Measurements from ENCODE around the gene SFSWAP.

SFSWAP gene

DNA sequence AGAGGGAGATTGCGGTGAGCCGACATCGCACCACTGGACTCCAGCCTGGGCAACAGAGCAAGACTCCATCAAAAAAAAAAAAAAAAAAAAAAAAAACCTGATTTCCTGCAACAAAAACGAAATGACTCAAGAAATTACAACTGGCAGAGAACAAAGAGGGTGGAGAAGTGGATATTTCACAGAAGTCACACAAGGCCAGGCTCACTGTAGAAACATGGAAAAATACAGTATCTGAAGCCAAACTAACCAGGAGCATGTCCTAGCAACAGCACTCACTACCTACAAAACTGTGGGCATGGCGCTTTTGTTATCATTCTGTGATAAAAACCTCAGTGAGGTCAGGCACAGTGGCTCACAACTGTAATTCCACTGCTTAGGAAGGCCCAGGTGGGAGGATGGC is 105.6 kb downstream of the SFSWAP start:
- no peak for DNase-seq (ENCODE audit: low read depth)

DNA sequence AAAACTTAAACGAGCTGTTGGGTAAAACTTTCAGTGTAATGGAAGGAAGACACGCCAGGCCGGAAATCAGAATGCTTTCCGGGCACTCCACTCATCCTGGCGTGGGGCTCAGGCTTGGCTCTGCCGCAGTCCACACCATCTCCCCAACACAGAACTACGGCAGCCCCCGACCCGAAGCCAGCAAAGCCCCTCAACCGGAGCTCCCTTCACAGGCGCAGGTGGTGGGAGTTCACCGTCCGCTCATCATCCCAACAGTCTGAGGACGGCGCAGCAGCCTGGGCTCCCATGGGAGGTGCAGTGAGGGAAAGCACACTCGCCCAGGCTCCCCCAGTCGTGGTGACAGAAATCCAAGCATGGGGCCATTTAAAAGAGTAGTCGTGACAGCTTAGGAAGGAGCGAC is 106.4 kb downstream of the SFSWAP start:
- DNase-seq (ENCODE audit: low read depth) = no peak

DNA sequence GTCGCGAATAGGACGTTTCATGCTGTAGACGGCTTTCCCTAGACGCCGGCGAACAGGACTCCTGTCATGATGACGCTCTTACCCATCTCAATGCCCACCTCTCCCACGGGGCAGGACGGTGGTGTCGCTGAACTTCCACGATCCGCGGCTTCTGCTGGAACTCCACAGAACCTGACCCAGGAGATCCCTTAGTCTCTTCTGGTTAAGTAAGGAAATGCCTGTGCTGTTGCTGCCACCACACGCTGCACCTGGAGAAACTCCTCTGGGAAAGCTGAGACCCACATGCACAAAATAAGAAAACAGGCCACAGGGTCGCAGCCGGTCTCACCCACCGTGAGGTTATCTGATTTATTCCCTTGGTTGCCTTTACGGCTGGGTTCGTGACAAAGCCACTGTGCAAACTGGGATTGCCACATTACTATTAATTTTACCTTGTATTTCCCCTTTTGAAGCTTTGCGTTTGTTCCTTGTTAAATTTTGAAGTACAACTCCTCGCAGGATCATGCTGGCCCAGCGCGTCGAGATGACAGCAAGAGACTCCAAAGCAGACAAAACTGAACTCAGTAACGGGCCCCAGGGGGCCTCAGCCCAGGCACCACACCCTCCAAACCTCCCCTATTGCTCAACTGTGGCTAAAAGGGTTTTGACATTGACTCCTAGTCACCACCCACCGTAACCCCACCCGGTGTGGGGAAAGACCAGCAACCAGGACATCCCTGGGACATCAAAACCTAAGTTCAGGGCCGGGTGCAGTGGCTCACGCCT is 108.1 kb downstream of the SFSWAP start:
- no peak for DNase-seq (ENCODE audit: low read depth)

DNA sequence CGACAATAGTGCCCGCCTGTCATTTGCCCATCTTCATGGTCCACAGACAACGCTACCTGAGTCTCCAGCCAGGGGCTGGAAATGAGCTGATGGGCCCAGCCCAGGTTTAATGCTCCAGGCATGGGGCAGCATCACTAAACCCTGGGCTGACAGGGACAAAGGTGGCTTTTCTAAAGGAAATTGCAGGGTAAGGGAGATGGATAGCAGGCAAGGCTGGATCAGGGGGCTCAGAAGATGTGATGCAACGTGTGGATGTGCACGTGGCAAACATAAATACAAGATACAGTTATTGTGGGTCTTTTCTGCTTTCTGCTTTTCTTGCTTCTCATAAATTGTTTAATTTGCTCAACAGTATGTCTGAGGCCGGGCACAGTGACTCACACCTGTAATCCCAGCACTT is 113.6 kb downstream of the SFSWAP start:
- DNase-seq (ENCODE audit: low read depth) = no peak

DNA sequence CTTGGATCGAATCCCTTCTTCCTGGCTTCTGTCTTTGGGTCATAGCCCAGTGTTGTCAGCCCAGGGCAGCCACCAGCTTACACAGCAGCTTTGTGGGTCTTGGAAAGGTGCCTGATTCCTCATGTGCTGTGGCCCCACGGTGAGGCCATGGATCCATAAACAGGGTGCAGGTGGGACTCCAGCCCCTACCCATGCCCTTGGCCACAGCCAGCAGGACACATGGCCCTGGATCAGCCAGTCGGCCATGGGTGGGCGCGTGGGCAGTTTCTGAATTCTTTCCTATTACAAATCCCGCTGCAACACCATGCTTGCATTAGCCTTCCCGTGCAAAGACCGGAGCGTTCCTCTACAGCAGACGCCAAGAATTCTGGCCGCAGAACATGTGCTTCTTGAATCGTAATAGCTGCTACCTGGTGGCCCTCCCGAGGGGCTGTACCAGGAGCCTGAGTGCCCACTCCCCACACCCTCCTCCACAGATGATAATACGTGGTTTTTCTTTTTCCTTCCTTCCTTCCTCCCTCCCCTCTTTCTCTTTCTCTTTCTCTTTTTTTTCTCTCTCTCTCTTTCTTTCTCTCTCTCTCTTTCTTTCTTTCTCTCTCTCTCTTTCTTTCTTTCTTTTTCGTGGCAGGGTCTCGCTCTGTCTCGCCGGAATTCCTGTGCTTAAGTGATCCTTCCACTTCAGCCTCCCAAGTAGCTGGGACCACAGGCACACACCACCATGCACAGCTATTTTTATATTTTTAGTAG is 114.4 kb downstream of the SFSWAP start:
- no peak for DNase-seq (ENCODE audit: low read depth)

DNA sequence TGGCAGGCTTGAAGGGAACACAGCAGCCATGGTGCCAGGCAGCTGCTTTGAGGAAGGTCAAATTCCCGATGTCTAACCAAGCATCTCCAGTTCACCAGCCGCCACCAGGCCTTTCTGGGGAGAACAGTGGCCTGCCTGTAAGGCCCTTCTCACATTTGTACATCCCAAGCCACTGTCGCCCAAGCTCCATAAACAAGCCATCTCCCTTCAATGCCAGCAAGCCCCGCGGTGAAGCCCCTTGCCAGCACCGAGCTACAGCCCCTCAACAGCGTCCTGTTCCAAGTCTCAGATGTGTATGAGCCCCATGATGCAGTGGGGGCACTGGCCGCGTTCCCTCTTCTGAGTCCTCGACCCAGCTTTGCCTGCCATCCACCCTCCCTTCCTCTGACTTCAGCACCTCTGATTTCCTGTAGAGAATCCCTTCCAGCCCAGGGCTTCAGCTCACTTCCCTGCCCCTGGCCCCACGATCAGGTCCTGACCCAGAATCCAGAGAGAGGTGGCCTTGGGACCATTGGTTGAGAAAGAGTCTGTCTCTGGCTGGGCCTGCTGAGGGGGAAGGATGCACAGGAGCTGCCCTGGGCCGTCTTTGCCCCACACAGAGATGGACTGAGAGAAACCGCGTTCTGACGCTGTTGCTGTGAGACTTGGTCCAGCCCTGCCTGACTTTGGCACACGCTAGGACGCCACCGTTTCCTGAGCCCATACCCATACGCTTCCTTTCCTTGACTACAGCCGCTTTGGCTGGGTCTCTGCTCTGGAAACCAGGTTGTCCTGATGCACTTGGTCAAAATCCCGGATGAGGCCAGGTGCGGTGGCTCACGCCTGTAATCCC is 115.4 kb downstream of the SFSWAP start:
- no peak for DNase-seq (ENCODE audit: low read depth)

DNA sequence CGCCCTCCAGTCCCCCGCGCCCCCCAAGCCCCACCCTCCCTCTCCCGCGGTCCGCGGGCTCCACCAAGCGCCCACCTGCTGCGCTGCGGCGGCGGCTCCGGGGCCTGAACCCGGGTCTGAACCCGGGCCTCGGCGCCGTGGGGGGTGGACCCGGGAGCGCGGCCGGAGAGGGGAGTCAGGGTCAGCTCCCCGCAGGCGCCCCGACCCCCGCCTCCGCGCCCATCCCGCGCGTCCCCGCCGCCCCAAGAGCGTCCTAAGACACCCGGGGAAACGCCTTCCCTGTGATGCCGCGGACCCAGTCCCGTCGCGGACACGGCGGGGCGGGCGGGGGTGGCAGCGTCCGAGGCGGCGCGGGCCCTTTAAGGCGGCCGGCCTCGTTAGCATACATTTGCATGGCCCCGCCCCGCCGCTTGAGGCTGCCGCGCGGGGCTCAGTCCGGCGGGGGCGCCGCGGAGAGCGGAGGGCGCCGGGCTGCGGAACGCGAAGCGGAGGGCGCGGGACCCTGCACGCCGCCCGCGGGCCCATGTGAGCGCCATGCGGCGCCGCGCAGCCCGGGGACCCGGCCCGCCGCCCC is 117.2 kb downstream of the SFSWAP start, which contains the start of gene MMP17:
Gene MMP17 (plus strand): TSS at position 433 of the 574 bp plus-strand sequence. CDS start 102 bp downstream, at position 535.
- DNase-seq (ENCODE audit: low read depth) = peak; percentile 26

DNA sequence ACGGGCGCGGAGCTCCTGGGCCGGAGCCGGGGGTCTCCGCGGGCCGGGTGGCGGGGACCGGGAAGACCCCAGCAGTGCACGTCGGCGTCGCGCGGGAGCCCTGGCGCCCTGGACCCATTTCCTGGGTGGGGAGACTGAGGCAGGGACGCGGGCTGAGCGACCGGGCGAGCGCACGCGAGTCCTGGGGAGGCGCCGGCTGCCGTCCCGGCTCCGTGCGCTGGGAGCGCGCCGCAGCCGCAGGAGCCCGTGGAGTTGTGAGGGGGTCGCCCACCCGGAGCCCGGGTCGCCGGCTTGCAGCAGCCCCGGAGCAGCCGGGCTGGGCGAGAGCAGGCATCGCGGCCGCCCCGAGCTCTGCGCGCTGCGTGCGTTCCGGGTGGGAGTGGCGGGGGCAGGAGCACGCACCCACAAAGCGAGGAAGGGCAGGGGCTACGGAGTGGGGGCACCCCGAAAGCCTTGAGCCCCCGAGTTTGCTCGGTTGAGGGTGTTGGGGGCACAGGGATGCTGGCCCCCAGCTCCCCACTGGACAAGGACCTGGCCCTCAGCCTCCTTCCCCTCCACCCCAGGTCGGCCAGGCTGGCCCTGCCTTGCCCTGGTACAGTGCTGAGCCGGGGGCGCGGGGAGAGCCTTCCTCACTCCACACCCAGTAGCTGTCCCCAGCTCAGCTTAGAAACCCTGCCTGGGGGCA is 117.9 kb downstream of the SFSWAP start:
- no peak for DNase-seq (ENCODE audit: low read depth)

DNA sequence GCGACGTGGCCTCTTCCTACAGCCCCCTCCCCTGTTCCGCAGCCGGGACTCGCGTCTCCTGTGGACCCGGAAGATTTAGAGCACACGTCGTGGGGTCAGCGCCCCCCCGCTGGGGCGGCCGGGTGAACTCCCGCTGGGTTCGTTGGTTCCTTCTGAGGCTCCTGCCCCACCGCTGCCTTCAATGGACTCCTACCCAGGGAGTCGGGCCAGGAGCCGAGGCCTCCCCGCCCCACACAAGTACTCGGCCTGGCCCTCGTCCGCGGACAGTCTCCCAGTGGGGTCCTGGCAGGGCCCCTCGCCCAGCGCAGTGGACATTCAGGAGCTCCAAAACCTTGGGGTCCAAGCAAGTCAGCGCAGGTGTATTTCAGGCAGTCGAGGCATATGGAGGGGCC is 118.5 kb downstream of the SFSWAP start:
- DNase-seq (ENCODE audit: low read depth) = no peak

DNA sequence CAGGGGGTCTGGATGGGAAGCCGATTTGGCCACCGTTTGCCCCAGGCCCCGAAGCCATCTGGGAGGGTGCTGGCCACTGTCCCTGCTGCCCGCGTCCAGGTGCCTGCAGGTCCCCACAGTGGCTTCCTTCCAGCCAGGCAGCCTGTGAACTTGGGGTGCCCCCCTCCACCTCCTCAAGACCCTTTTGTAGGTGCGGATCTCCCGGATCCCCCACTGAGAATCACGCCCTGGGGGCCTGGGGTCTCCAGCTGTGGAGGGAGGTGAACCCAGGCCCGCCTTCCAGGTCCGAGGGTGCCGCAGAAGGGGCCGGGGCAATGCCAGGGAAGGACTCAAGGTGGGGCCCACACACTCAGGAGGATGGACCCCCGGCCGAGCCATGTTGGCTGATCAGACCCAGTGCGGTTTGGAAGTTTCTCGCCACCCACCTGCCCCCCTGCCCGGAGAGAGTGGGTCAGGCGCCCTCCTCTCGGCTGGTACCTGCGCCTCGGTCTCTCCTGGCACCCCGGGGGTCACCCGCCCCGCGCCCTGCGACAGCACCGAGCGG is 119.0 kb downstream of the SFSWAP start:
- DNase-seq (ENCODE audit: low read depth) = no peak

DNA sequence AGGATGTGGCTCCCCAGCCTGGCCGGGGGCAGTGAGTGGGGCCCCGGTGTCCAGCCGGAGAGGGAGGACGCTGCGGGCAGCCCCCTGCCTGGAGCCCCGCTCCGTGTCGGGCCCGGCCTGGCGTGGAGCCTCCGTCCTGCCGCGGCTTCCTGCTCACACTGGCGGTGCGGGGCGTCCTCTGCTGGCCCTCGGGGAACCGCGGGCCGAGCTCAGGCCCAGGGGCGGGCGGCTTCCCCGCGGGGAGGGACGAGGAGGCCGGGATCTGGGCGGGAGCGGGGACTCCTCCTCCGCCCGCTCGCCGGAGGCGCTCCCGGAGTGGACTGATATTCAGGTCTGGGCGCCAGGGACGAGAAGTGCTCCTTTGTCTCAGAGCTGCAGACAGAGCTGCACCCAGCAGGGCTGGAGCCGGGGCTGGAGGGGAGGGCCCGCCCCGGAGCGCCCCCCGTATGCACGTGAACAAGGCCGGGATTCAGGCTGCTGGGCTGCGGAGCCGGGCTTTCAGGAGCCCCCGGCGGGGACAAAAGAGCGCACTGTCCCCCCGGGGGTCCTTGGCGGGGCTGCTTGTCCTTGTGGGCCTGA is 119.5 kb downstream of the SFSWAP start:
- no peak for DNase-seq (ENCODE audit: low read depth)

DNA sequence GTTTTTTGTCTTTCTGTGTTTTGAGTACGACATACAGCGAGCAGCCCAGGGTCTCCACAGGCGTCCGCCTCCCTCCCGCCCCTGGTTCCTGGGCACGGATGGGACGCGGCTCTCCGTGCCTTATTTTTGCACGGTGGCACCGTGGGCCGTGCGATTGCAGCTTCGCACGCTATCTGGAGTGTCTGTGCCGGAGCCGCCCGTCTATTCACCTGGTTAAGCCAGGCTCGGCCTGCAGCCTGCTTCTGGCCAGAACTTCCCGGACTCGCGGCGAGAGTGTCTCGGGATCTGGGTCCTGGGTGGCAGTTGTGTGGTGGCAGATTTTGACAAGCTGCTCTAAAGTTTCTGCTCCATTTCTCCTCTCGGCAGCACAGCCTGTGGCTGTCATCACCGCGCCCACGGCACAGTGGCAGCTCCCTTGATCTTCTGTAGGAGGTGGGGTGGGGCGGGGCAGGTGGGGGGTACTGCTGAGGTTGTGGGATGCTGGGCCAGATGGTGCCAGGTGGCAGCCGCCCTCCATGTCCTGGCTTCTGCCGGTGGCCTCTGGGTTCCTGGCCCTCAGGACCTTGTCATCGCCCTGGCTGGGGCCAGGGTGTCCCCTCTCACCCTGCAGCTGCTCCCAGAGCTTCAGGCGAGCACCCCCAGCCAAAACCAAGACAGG is 120.2 kb downstream of the SFSWAP start:
- peak; percentile 18 for DNase-seq (ENCODE audit: low read depth)

DNA sequence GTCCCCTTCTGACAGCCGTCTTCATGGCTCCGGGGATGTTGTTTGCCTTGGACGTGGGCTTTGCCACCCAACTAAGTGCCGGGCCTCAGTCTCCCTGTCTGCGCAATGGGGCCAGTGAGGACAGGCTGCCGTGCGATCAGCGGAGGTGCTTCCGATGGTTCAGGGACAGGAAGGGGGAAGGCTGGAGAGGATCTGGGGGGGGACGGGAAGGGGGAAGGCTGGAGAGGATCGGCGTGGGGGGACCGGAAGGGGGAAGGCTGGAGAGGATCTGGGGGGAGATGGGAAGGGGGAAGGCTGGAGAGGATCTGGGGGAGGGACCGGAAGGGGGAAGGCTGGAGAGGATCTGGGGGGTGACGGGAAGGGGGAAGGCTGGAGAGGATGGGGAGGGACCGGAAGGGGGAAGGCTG is 120.7 kb downstream of the SFSWAP start:
- DNase-seq (ENCODE audit: low read depth) = no peak

DNA sequence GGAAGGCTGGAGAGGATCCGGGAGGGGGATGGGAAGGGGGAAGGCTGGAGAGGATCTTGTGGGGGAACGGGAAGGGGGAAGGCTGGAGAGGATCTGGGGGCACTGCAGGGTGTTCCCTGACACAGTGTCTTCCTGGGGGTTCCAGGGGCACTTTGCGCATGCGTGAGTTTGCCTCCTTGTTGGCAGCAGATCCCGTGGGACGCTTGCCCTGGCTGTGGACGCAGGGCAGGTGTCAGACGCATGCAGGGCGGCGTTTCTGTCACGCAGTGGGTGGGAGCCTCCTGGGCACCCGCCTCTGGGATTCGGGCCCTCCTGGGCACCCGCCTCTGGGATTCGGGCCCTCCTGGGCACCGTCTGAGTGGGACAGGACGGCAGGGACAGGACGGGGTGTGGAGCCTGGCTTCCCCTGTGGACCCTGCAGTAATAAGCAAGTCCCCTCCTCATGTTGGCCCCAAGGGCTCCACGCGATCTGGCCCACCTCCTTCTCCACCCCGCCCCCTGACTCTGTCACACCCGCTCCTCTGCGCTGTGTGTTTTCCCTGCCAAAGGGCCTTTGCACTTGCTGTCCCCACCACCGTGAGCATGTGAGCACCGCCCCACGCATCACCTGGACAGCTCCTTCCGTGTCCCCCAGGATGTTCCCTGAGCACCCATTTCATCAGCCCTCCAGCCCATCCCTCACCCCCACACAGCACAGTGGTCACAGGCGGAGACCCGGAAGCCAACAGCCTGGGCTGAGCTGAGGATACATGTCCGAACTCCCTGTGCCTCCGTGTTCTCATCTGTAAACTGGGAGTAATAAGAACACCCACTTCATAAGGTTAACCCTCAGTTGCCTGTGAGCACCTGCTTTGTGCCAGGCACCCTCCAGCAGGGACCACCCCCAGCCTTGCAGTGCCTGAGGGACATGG is 121.7 kb downstream of the SFSWAP start:
- DNase-seq (ENCODE audit: low read depth) = no peak

DNA sequence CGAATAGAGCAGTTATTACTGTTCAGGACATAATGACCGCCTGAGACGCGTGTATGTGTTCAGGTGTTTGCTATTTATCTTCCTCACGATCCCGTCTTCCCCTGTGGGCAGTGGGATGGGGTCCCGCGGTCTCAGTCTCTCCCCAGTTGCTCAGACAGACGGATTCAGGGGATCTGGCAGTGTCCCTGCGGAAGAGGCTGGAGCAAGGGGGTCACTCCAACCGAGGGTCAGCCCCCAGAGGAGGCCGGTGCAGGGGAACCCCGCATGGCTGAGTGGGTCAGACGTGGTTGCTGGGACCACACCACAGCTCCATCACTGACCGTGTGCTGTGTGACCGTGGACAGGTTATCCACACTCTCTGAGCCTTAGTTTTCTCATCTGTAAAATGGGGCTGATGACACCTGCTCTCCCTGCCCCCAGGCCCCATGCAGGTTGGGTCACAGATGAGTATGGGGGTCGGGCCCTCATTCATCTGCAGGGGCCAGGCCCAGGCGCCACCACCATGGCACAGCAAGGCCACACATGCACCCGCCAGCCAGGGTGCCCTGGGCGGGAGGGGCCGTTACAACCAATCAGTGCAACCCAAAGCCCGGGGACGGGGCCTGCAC is 122.5 kb downstream of the SFSWAP start:
- no peak for DNase-seq (ENCODE audit: low read depth)

DNA sequence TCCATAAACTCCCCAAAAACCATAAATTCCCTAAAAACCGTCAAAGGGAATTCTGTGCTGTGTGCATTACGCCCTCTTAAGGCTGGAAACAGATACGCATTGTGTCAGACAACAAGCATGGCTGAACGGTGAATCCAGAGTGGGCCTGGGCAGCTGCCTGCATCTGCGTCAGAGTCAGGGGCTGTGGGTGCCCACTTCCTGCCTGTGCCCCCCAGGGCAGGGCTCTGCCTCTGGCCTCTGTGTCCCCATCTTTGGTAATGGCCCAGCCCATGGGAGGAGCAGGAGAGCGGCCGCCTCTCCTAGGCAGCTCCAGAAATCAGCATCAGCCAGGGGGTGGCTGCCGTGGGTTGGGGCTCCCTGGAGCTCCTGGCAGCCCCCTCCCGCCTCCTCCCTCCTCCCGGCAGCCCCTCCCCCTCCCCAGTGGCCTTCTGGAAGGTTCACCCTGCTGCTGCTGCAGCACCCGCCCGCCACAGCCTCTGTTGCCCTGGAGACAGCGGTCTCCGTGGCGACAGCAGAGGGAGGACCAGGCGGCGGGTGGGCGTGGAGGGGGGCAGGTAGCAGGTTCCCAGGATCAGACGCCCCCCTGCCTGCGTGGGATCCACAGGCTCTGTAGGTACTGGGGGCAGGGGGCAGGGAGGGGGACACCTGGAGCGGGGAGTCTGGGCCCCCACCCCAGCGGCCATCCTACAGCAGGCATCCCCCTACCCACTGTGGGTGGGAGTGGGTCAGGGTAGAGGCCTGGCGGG is 123.2 kb downstream of the SFSWAP start:
- DNase-seq (ENCODE audit: low read depth) = no peak

DNA sequence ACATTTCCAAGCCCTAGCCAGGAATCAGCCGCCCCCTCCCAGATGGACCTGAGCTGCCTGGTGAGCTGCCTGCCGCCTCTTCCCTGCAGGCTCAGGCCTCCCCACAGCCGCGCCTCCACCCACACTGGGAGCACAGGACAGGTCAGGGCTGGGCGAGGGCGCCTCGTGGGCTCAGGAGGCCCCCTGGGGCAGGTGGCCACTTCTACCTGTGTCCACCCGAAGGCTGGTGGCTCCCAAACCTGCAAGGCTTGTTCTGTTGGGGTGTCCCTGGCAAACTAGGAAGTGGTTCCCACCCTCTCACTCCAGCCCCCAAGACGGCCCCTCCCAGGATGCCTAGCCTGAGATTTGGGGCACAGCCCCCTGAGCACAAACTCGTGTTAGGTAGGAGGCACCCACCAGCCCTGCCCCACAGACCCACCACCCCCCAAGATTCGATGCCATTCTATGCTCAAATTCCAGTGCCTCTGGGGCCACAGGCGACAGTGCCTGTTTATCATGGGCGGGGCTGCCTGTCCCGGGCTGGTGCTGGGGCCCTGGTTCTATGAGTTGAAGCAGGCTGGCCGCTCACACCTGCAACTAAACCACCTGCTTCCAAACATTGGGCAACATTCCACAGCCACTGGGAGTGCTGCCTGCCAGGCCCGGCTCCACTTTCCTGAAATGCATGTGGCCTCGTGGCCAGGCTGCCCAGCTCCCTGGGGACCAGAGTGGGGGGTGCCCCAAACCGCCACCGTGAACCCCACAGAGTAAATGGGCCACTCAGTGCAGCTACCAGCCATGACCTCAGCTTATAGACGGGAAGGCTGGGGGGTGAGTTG is 124.1 kb downstream of the SFSWAP start:
- no peak for DNase-seq (ENCODE audit: low read depth)
